K562 (cell line): Measurements from ENCODE around the gene MBD1. TPM values are rescaled to one million over a fixed set of nuclear protein-coding genes. Genes with fewer than 3 reads are reported as not detected.

Source experiments
- CEBPB ChIP-seq: fragments of 450-650 bp; IDR thresholded peaks from 2 replicates; pipeline ENCODE4 v1.6.1; 2016; ENCODE audit warnings: missing genetic modification characterization, missing compliant biosample characterization
- EP400 ChIP-seq: fragments of 450-650 bp; IDR thresholded peaks from 2 replicates; pipeline ENCODE4 v1.6.1; 2017; ENCODE audit warnings: antibody characterized with exemption, mild to moderate bottlenecking, moderate library complexity
- HNRNPK ChIP-seq: fragments of 200-400 bp; formaldehyde crosslinking; IDR thresholded peaks from one replicate; pipeline ENCODE4 v1.6.1; 2018; ENCODE audit warnings: mild to moderate bottlenecking, low read depth, low read length; ENCODE audit not compliant: poor library complexity, severe bottlenecking
- LCOR ChIP-seq: sonication (generic); formaldehyde crosslinking; IDR thresholded peaks from 2 replicates; pipeline ENCODE4 v1.8.0; 2022; ENCODE audit warnings: mild to moderate bottlenecking, missing genetic modification reagents
- MXD1 ChIP-seq: fragments of 250-450 bp; sonication (Bioruptor Pico); IDR thresholded peaks from 2 replicates; pipeline ENCODE4 v1.8.0; 2021; ENCODE audit warnings: borderline replicate concordance, mild to moderate bottlenecking, moderate library complexity; ENCODE audit not compliant: poor library complexity, severe bottlenecking
- PATZ1 ChIP-seq: fragments of 250-450 bp; sonication (Bioruptor Pico); IDR thresholded peaks from 2 replicates; pipeline ENCODE4 v1.5.0; 2020; ENCODE audit warnings: mild to moderate bottlenecking, borderline replicate concordance
- PYGO2 ChIP-seq: fragments of 450-650 bp; IDR thresholded peaks from 2 replicates; pipeline ENCODE4 v1.6.1; 2016; ENCODE audit warnings: mild to moderate bottlenecking, missing genetic modification characterization, moderate library complexity, missing compliant biosample characterization
- SREBF1 ChIP-seq: fragments of 150-350 bp; IDR thresholded peaks from 2 replicates; pipeline ENCODE4 v1.6.1; 2014; ENCODE audit warnings: antibody characterized with exemption, low read depth, low read length, borderline replicate concordance
- TCF7 ChIP-seq: sonication (generic); IDR thresholded peaks from 2 replicates; pipeline ENCODE4 v1.6.1; 2016; ENCODE audit warnings: antibody characterized with exemption, borderline replicate concordance
- ZC3H11A ChIP-seq: IDR thresholded peaks from 2 replicates; pipeline ENCODE4 v1.6.1; 2012; ENCODE audit warnings: low read depth, low read length, improper control_type of control experiment
- ZHX1 ChIP-seq: fragments of 150-350 bp; conservative IDR thresholded peaks from 2 replicates; pipeline ENCODE4 v1.6.1; 2014; ENCODE audit warnings: low read length
- ZKSCAN8 ChIP-seq: fragments of 200-800 bp; sonication (Bioruptor generic); IDR thresholded peaks from 2 replicates; pipeline ENCODE4 v1.6.1; 2016; ENCODE audit warnings: missing genetic modification characterization, missing compliant biosample characterization
- ZNF197 ChIP-seq: fragments of 200-800 bp; sonication (Bioruptor generic); IDR thresholded peaks from 2 replicates; pipeline ENCODE4 v1.6.1; 2016; ENCODE audit warnings: low read depth, missing genetic modification characterization, missing compliant biosample characterization
- ZNF518B ChIP-seq: fragments of 250-450 bp; sonication (Bioruptor Pico); IDR thresholded peaks from 2 replicates; pipeline ENCODE4 v1.5.0; 2021; ENCODE audit warnings: mild to moderate bottlenecking, moderate library complexity
- ZNF79 ChIP-seq: fragments of 250-450 bp; sonication (Bioruptor Pico); IDR thresholded peaks from 2 replicates; pipeline ENCODE4 v1.4.0; 2020; ENCODE audit warnings: low read depth, mild to moderate bottlenecking, moderate library complexity
- polyA plus RNA-seq, 8 experiments: library from polyadenylated mRNA; depleted of rRNA in 4 of 8; stranded (reverse) in 5 of 8; unstranded in 3 of 8; fragments of >200 nt; fragmentation: Nextera tagmentation in 2 of 8; fragmentation: Illumina TruSeq in 1 of 8; extraction: Ambion mirVana in 2 of 8; extraction: Trizol in 1 of 8; gene quantifications; 2 replicates each; pipeline versions ENCODE4 v1.2.1 to v1.2.3, GENCODE V29; 2011 to 2014; ENCODE audit warnings: inconsistent platforms in 1 of 8, missing spikeins in 1 of 8
- total RNA-seq, 7 experiments: library from RNA; depleted of rRNA in 6 of 7; stranded (reverse); fragments of >200 nt in 6 of 7; fragmentation: Illumina TruSeq in 2 of 7; extraction: Trizol in 2 of 7; gene quantifications; 2 replicates each; pipeline versions ENCODE4 v1.2.1 to v1.2.3, GENCODE V29; 2011 to 2021; ENCODE audit warnings: low replicate concordance in 1 of 7

MBD1 gene
- total and polyA plus RNA-seq, 9 of the 15 experiments (the other 6 are each of a cell fraction or from before 2014, with no cell fraction given): 3.0 to 59.7 (median 31.7) TPM

- TF ChIP-seq ZHX1 (no peak), CEBPB (tag) (peak; percentile 77), TCF7 (no peak), ZNF79 (CRISPR knock-in tag) (no peak; the same call in 1 of the 2 replicates), MXD1 (CRISPR knock-in tag) (no peak), ZNF518B (CRISPR knock-in tag) (no peak), HNRNPK (no peak), PATZ1 (no peak), ZNF197 (CRISPR knock-in tag) (peak; percentile 99), EP400 (peak; percentile 63), LCOR (CRISPR knock-in tag) (no peak; the same call in 1 of the 2 replicates), SREBF1 (no peak), PYGO2 (tag) (no peak), ZC3H11A (0 out of 2 replicates have a peak, but pooled peaks have one; percentile 63), ZKSCAN8 (CRISPR knock-in tag) (peak; percentile 80; the same call in 1 of the 2 replicates)
Measured at GRCh38 chr18:50287441-50288347, 6.4 kb upstream of the MBD1 start, which contains the start of gene CXXC1 (continued).
